ENCODE results near the gene TRIM44.

The TRIM44 gene

GRCh38 chr11:35748644-35749043 lies 86.1 kb downstream of the TRIM44 start:
- Histone ChIP-seq H4K20me1 (ENCODE audit: insufficient read depth, low read length, poor library complexity, severe bottlenecking) (no peaks in the 10 kb centered on the region), H3F3A (ENCODE audit: low read depth) (no peaks in the 10 kb centered on the region), H3K4me3 (ENCODE audit: low read length, poor library complexity, severe bottlenecking) (no peak overlapping the region), H2AFZ (ENCODE audit: low read length) (no peak overlapping the region), H3K4me1 (ENCODE audit: insufficient read depth, low read length, poor library complexity, severe bottlenecking) (no peaks in the 10 kb centered on the region), H3K9me2 (replicated peaks; ENCODE audit: low read depth, low read length) (no peaks in the 10 kb centered on the region), H3K9ac (ENCODE audit: low read depth, low read length, poor library complexity, severe bottlenecking) (no peak overlapping the region), H3K27me3 (ENCODE audit: insufficient read depth, low read length, poor library complexity, severe bottlenecking) (no peaks in the 10 kb centered on the region), H3K36me3 (ENCODE audit: insufficient read depth, low read length) (peaks cover 16% of the 10 kb centered on the region; the same call in 1 of the 2 replicates), H3K79me2 (ENCODE audit: insufficient read depth, low read length) (no peaks in the 10 kb centered on the region), H3K9me3 (ENCODE audit: insufficient read depth, low read depth, low read length) (no peaks in the 10 kb centered on the region), H3K4me2 (ENCODE audit: low read depth, low read length, poor library complexity, severe bottlenecking) (no peak overlapping the region)
- no peak for TF ChIP-seq CTCF (conservative IDR thresholded peaks at IDR 0.05; ENCODE audit: low read length)
- TF ChIP-seq EZH2phosphoT487 (IDR thresholded peaks at IDR 0.05; ENCODE audit: borderline replicate concordance): no peak

- peaks cover 15% of the 10 kb centered on the region; the same call in 1 of the 2 replicates for H3K36me3 ChIP-seq (ENCODE audit: insufficient read depth, low read length)
- H3K79me2 ChIP-seq (ENCODE audit: insufficient read depth, low read length): no peaks in the 10 kb centered on the region
- TF ChIP-seq CTCF (conservative IDR thresholded peaks at IDR 0.05; ENCODE audit: low read length): no peak
- TF ChIP-seq EZH2phosphoT487 (IDR thresholded peaks at IDR 0.05; ENCODE audit: borderline replicate concordance): no peak
- no peak overlapping the region for H3K9ac ChIP-seq (ENCODE audit: low read depth, low read length, poor library complexity, severe bottlenecking)
- H3K9me3 ChIP-seq (ENCODE audit: insufficient read depth, low read depth, low read length): no peaks in the 10 kb centered on the region
- H3K9me2 ChIP-seq (replicated peaks; ENCODE audit: low read depth, low read length): no peaks in the 10 kb centered on the region
- H3K4me1 ChIP-seq (ENCODE audit: insufficient read depth, low read length, poor library complexity, severe bottlenecking): no peaks in the 10 kb centered on the region
- no peaks in the 10 kb centered on the region for H4K20me1 ChIP-seq (ENCODE audit: insufficient read depth, low read length, poor library complexity, severe bottlenecking)
- H3F3A ChIP-seq (ENCODE audit: low read depth): no peaks in the 10 kb centered on the region
- H3K4me3 ChIP-seq (ENCODE audit: low read length, poor library complexity, severe bottlenecking): no peak overlapping the region
- no peak overlapping the region for H3K4me2 ChIP-seq (ENCODE audit: low read depth, low read length, poor library complexity, severe bottlenecking)
- no peak overlapping the region for H2AFZ ChIP-seq (ENCODE audit: low read length)
- no peaks in the 10 kb centered on the region for H3K27me3 ChIP-seq (ENCODE audit: insufficient read depth, low read length, poor library complexity, severe bottlenecking)
Measured at GRCh38 chr11:35750315-35750714, 87.7 kb downstream of the TRIM44 start.

- Histone ChIP-seq H3K4me3 (ENCODE audit: low read length, poor library complexity, severe bottlenecking) (no peak overlapping the region), H3K9me3 (ENCODE audit: insufficient read depth, low read depth, low read length) (no peaks in the 10 kb centered on the region), H3K27me3 (ENCODE audit: insufficient read depth, low read length, poor library complexity, severe bottlenecking) (no peaks in the 10 kb centered on the region), H3F3A (ENCODE audit: low read depth) (no peaks in the 10 kb centered on the region), H2AFZ (ENCODE audit: low read length) (no peak overlapping the region), H3K36me3 (ENCODE audit: insufficient read depth, low read length) (peaks cover 15% of the 10 kb centered on the region; the same call in 1 of the 2 replicates), H3K9me2 (replicated peaks; ENCODE audit: low read depth, low read length) (no peaks in the 10 kb centered on the region), H4K20me1 (ENCODE audit: insufficient read depth, low read length, poor library complexity, severe bottlenecking) (no peaks in the 10 kb centered on the region), H3K4me1 (ENCODE audit: insufficient read depth, low read length, poor library complexity, severe bottlenecking) (no peaks in the 10 kb centered on the region), H3K4me2 (ENCODE audit: low read depth, low read length, poor library complexity, severe bottlenecking) (no peak overlapping the region), H3K79me2 (ENCODE audit: insufficient read depth, low read length) (no peaks in the 10 kb centered on the region), H3K9ac (ENCODE audit: low read depth, low read length, poor library complexity, severe bottlenecking) (no peak overlapping the region)
- TF ChIP-seq CTCF (conservative IDR thresholded peaks at IDR 0.05; ENCODE audit: low read length) (no peak), EZH2phosphoT487 (IDR thresholded peaks at IDR 0.05; ENCODE audit: borderline replicate concordance) (no peak)
Measured at GRCh38 chr11:35750981-35751663, 88.5 kb downstream of the TRIM44 start.

Data from Loucy (cell line).